HG02759 (cell line): Measurements from ENCODE around the gene TSHZ2.

ENCODE experiments used
- ATAC-seq: cut with Tn5 transposase; IDR thresholded peaks from one replicate; pipeline ENCODE4 v1.9.1; 2021; ENCODE audit warnings: mild to moderate bottlenecking, moderate library complexity; ENCODE audit not compliant: unreplicated experiment

TSHZ2 gene

GRCh38 chr20:53331151-53331973 lies 359.2 kb downstream of the TSHZ2 start:
- no peak for ATAC-seq

GRCh38 chr20:53332022-53332837 lies 360.1 kb downstream of the TSHZ2 start:
- ATAC-seq: no peak

- ATAC-seq: no peak
Observed at GRCh38 chr20:53334861-53335260, 362.7 kb downstream of the TSHZ2 start.

GRCh38 chr20:53335555-53335954 lies 363.4 kb downstream of the TSHZ2 start:
- no peak for ATAC-seq

- ATAC-seq: no peak
Observed at GRCh38 chr20:53336892-53337291, 364.7 kb downstream of the TSHZ2 start.

- ATAC-seq: no peak
Observed at GRCh38 chr20:53337390-53338101, 365.4 kb downstream of the TSHZ2 start.

GRCh38 chr20:53338716-53339115 lies 366.6 kb downstream of the TSHZ2 start:
- no peak for ATAC-seq

GRCh38 chr20:53342429-53342828 lies 370.3 kb downstream of the TSHZ2 start:
- no peak for ATAC-seq

- no peak for ATAC-seq
Observed at GRCh38 chr20:53343448-53343847, 371.3 kb downstream of the TSHZ2 start.

GRCh38 chr20:53344891-53345290 lies 372.7 kb downstream of the TSHZ2 start:
- no peak for ATAC-seq

GRCh38 chr20:53345536-53346334 lies 373.6 kb downstream of the TSHZ2 start:
- ATAC-seq: no peak

GRCh38 chr20:53346335-53346648 lies 374.1 kb downstream of the TSHZ2 start:
- no peak for ATAC-seq

GRCh38 chr20:53349730-53350129 lies 377.6 kb downstream of the TSHZ2 start:
- ATAC-seq: no peak

GRCh38 chr20:53352727-53353440 lies 380.7 kb downstream of the TSHZ2 start:
- no peak for ATAC-seq

GRCh38 chr20:53354314-53354713 lies 382.2 kb downstream of the TSHZ2 start:
- no peak for ATAC-seq

- no peak for ATAC-seq
Observed at GRCh38 chr20:53355790-53356189, 383.6 kb downstream of the TSHZ2 start.

GRCh38 chr20:53359425-53359824 lies 387.3 kb downstream of the TSHZ2 start:
- no peak for ATAC-seq

- ATAC-seq: no peak
Observed at GRCh38 chr20:53360852-53361251, 388.7 kb downstream of the TSHZ2 start.

- ATAC-seq: no peak
Observed at GRCh38 chr20:53362736-53363135, 390.6 kb downstream of the TSHZ2 start.

- ATAC-seq: no peak
Observed at GRCh38 chr20:53364646-53365045, 392.5 kb downstream of the TSHZ2 start.
